Left lobe of liver (tissue), 2 donors: ENCODE results near the gene SEPTIN5. TPM values are rescaled to one million over a fixed set of nuclear protein-coding genes. Genes with fewer than 3 reads are reported as not detected.

Source experiments
- ATAC-seq: fragments of 200-7000 bp; cut with Tn5 transposase; one replicate; pipeline ENCODE4 v1.9.1; 2020; ENCODE audit warnings: mild to moderate bottlenecking, moderate library complexity
- DNase-seq: peaks from one replicate; pipeline ENCODE4 v3.0.0-alpha.2; 2020; ENCODE audit warnings: low spot score
- total RNA-seq: library from RNA; stranded (reverse); gene quantifications from one replicate; pipeline ENCODE4 v1.2.1, GENCODE V29; 2021
- donor health status: DM: no; HTN: no; CAD: no; lungs with moderate emphysema.
- donor health status: DM: no; HTN: yes; CAD: no.

Gene SEPTIN5
- total RNA-seq, 1 donor from 2014 or later = 1.1 TPM

GRCh38 chr22:19769393-19769715, 55.1 kb downstream of the SEPTIN5 start:
- DNase-seq = no peak
- ATAC-seq = no peak

GRCh38 chr22:19770349-19771220, 56.3 kb downstream of the SEPTIN5 start:
- ATAC-seq (no peak), DNase-seq (no peak)

- no peak for DNase-seq
- no peak for ATAC-seq
Observed at GRCh38 chr22:19772422-19772672, 58.0 kb downstream of the SEPTIN5 start.

Other genes starting within 250 kb of the SEPTIN5 start
- 28.4 TPM for gene UFD1, start 235.3 kb upstream of the SEPTIN5 start, total RNA-seq
- gene CDC45, start 234.6 kb upstream of the SEPTIN5 start, total RNA-seq = 0.65 TPM
- gene CLDN5, start 190.1 kb upstream of the SEPTIN5 start, total RNA-seq = 10.4 TPM
- gene GP1BB, start 9.0 kb downstream of the SEPTIN5 start, total RNA-seq = 0.75 TPM
- 0.40 TPM for gene TBX1, start 46.3 kb downstream of the SEPTIN5 start, total RNA-seq
- gene GNB1L, start 140.4 kb downstream of the SEPTIN5 start, total RNA-seq = 4.3 TPM
- gene RTL10, start 140.4 kb downstream of the SEPTIN5 start, total RNA-seq = 9.4 TPM
- gene COMT, start 227.3 kb downstream of the SEPTIN5 start, total RNA-seq = 145 TPM
- 44.6 TPM for gene TXNRD2, start 227.3 kb downstream of the SEPTIN5 start, total RNA-seq